Erythroblast (primary cell): ENCODE results near the gene SERINC3.

Source experiments
- GATA1 ChIP-seq: IDR thresholded peaks from 2 replicates; pipeline ENCODE4 v1.6.1; 2011; ENCODE audit warnings: low read depth, mild to moderate bottlenecking, control low read depth, low read length, moderate library complexity
- POLR2A ChIP-seq: IDR thresholded peaks from 2 replicates; pipeline ENCODE4 v1.6.1; 2011; ENCODE audit warnings: mild to moderate bottlenecking, low read length

GRCh38 chr20:44480097-44480496 is 41.8 kb downstream of the SERINC3 start:
- TF ChIP-seq POLR2A (no peak), GATA1 (no peak)
